DND-41 (cell line): ENCODE measurements around the gene CFAP20.

ENCODE experiments used
- EZH2 ChIP-seq: IDR thresholded peaks from 3 replicates; pipeline ENCODE4 v1.6.1; 2012; ENCODE audit warnings: borderline replicate concordance, low read depth, mild to moderate bottlenecking, moderate library complexity, low read length, inconsistent platforms; ENCODE audit not compliant: severe bottlenecking
- TF ChIP-seq, protein P1 (sequence below): IDR thresholded peaks from 2 replicates; pipeline ENCODE4 v1.5.1; 2012; ENCODE audit warnings: borderline replicate concordance, low read length, moderate library complexity, mild to moderate bottlenecking; ENCODE audit not compliant: poor library complexity, severe bottlenecking; ENCODE audit errors: extremely low read depth

- TF ChIP-seq, protein P1, sequence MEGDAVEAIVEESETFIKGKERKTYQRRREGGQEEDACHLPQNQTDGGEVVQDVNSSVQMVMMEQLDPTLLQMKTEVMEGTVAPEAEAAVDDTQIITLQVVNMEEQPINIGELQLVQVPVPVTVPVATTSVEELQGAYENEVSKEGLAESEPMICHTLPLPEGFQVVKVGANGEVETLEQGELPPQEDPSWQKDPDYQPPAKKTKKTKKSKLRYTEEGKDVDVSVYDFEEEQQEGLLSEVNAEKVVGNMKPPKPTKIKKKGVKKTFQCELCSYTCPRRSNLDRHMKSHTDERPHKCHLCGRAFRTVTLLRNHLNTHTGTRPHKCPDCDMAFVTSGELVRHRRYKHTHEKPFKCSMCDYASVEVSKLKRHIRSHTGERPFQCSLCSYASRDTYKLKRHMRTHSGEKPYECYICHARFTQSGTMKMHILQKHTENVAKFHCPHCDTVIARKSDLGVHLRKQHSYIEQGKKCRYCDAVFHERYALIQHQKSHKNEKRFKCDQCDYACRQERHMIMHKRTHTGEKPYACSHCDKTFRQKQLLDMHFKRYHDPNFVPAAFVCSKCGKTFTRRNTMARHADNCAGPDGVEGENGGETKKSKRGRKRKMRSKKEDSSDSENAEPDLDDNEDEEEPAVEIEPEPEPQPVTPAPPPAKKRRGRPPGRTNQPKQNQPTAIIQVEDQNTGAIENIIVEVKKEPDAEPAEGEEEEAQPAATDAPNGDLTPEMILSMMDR = no peak
- TF ChIP-seq EZH2 = no peak
Observed at GRCh38 chr16:58160855-58161254, 31.7 kb upstream of the CFAP20 start.
